ENCODE data around the gene PRUNE1.

The PRUNE1 gene

GRCh38 chr1:150979092-150980056, 28.9 kb upstream of the PRUNE1 start:
- DNase-seq, result peak; percentile 89

GRCh38 chr1:150981177-150981804, 27.0 kb upstream of the PRUNE1 start:
- no peak for DNase-seq

- no peak for DNase-seq
Observed at GRCh38 chr1:150981805-150982712, 26.2 kb upstream of the PRUNE1 start, which contains the start of gene ANXA9. TSS of gene ANXA9 (plus strand) at chr1:150982292. CDS start at chr1:150983106, 814 bp downstream.

- DNase-seq, result no peak
Observed at GRCh38 chr1:150985179-150985825, 22.9 kb upstream of the PRUNE1 start.

GRCh38 chr1:150987924-150988323, 20.3 kb upstream of the PRUNE1 start:
- no peak for DNase-seq

- no peak for DNase-seq
Observed at GRCh38 chr1:150992626-150993025, 15.6 kb upstream of the PRUNE1 start.

GRCh38 chr1:150994248-150994647, 14.0 kb upstream of the PRUNE1 start:
- DNase-seq, result no peak

- no peak for DNase-seq
Observed at GRCh38 chr1:150995460-150995859, 12.8 kb upstream of the PRUNE1 start.

- DNase-seq, result peak; percentile 28
Observed at GRCh38 chr1:150995896-150996295, 12.4 kb upstream of the PRUNE1 start.

GRCh38 chr1:150997126-150997872, 10.9 kb upstream of the PRUNE1 start:
- DNase-seq, result no peak

- no peak for DNase-seq
Observed at GRCh38 chr1:150997949-150998348, 10.3 kb upstream of the PRUNE1 start.

GRCh38 chr1:150999051-150999674, 9.1 kb upstream of the PRUNE1 start:
- DNase-seq, result no peak

- no peak for DNase-seq
Observed at GRCh38 chr1:150999926-151000325, 8.3 kb upstream of the PRUNE1 start.

- DNase-seq, result no peak
Observed at GRCh38 chr1:151000408-151000807, 7.8 kb upstream of the PRUNE1 start.

- DNase-seq, result no peak
Observed at GRCh38 chr1:151001602-151002001, 6.6 kb upstream of the PRUNE1 start.

GRCh38 chr1:151002051-151002450, 6.2 kb upstream of the PRUNE1 start:
- DNase-seq, result no peak

GRCh38 chr1:151002611-151003010, 5.6 kb upstream of the PRUNE1 start:
- DNase-seq, result no peak

GRCh38 chr1:151003180-151003579, 5.1 kb upstream of the PRUNE1 start:
- no peak for DNase-seq

GRCh38 chr1:151005729-151006319, 2.4 kb upstream of the PRUNE1 start:
- DNase-seq, result no peak

- peak; percentile 36 for DNase-seq
Observed at GRCh38 chr1:151006327-151007052, 1.8 kb upstream of the PRUNE1 start, which contains the start of gene MINDY1. TSS of gene MINDY1 (minus strand) at chr1:151006902. CDS start at chr1:151002617, 4,285 bp downstream.
